Head of caudate nucleus (tissue), 42 donors: ENCODE measurements around the gene FAM234B.
A peak's percentile ranks its signal among the peaks of the same experiment; 100 is the strongest.
"Not testable (repeated sequence)": the region's sequence is repeated elsewhere in the genome, so short reads cannot be mapped to it uniquely, and the experiment has no call there.

Experiments
- DNase-seq, 42 donors: peaks; one replicate each; pipeline versions ENCODE4 v3.0.0 to v3.0.0-alpha.2; 2020 to 2021; ENCODE audit warnings: mixed read lengths in 7 of 42
- intact Hi-C: fragments of 100-400 bp; cut with DNase I; formaldehyde crosslinking; loops from one replicate; pipeline ENCODE4 v1.15.0; 2022

The FAM234B gene

GRCh38 chr12:13044906-13045299 is 722 bp downstream of the FAM234B start:
- intact Hi-C loops, result loop anchor here (5.0 kb wide), 1 partner anchor 43 kb away; the partner anchor contains the start of gene HEBP1
- DNase-seq, result no peak

DNA sequence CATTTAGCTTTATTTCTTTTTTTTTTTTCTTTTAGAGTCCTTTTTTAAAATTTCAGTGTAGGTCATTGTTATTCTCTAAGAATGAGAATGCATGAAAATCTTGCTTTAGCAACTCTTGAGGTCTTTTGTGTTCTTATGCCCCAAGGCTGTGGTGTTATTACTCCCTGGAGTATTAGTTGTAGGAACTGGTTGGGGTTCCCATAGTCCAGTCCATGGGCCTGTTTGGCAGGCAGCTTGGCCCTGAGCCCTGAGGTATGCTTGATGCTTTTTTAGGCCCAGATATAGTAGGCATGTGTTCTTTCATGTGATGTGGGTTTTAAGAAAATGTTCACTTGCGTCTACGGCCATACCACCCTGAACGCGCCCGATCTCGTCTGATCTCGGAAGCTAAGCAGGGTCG is 1.6 kb downstream of the FAM234B start:
- intact Hi-C loops, result no loop called here
- no peak for DNase-seq

GRCh38 chr12:13046964-13047363 is 2.8 kb downstream of the FAM234B start:
- intact Hi-C loops, result no loop called here
- no peak for DNase-seq

DNA sequence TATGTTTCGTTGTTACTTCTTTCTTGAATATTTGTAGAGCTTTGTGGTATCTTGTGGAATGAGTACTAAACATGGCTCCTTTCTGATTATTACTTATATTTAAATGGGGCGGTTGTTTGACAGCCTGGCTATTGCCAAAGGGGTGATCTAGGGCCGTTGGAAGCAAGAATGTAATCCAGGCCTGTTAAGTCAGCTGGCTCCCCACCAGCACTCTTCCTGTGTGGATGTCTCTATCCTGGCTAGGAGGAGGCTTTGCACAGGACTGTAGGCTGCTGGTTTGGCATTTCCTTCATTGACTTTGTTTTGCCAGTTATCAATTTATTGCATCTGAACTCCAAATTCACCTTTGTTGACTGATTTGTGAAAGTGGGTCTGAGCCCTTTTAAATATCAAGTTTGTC is 5.6 kb downstream of the FAM234B start:
- DNase-seq, result peak in 1 of 42 donors; percentile 40
- intact Hi-C loops, result no loop called here

- intact Hi-C loops, result no loop called here
These were observed 8.2 kb downstream of the FAM234B start for GRCh38 chr12:13052421-13052820.

DNA sequence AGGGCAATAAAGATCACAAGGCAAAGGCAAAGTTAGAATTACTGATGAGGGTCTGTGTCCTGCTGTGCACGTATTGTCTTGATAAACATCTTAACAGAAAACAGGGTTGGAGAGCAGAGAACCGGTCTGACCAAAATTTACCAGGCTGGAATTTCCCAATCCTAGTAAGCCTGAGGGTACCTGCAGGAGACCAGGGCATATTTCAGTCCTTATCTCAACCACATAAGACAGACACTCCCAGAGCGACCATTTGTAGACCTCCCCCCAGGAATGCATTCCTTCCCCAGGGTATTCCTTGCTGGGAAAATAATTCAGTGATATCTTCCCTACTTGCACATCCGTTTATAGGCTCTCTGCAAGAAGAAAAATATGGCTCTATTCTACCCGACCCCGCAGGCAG is 9.4 kb downstream of the FAM234B start:
- intact Hi-C loops, result not testable (repeated sequence)
- peak in 1 of 42 donors; percentile 4 for DNase-seq

More at GRCh38 chr12:13052421-13052820, 8.2 kb downstream of the FAM234B start:
- no peak for DNase-seq

DNA sequence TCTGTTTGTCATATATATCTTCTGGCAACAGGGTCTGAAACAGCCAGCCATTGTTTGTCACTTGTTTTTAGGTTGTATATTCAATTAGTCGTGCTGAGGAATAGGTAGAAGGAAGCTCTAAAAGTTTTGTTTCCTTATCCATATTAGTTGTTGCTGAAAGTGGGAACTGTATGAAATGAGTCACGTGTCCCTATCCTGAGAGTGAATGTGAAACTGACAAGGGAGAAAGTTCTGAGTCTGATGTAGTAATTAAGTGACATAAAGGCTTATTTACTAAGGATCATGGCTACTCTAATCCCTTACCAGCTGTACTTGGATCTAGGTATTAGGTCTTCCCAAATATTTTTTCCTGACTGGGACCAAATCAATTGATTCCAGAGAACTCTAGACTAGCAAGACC is 16.4 kb downstream of the FAM234B start:
- intact Hi-C loops, result no loop called here
- DNase-seq, result no peak

DNA sequence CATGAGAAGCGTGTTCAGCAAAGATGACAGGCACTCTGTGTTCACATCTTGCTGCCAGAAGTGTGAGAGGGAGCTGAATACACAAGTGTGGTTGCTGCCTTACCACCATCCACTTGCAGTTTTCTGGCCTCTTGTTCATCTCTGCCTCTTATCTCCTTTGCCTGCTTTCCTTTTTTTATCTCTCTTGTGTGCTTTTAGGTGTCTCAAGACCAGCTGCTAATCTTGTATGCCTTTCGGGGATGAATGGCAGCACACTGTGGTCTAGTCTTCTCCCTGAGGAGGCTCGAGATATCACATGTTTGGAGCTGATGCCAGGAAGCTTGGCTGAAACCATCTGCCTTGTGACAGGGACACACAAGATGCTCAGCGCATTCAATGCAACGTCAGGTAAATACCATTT is 17.2 kb downstream of the FAM234B start:
- intact Hi-C loops, result no loop called here
- no peak for DNase-seq

DNA sequence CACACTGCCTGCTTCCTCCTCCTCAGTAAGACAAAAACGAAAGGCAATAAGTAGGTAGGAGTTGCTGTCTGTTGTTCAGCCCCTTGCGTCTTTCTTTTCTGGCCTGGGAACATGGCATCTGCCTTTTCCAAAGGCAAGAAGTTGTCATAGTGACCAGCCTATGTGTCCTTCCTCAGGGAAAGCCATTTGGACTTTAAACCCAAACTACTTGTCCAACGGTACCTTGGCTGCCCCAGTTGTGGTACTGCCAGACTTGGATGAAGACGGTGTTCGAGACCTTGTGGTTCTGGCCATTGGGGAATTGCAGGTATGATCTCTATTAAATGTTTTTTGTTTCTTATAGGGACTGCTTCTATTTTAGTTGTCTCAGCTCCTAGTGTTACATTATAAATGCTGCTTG is 18.5 kb downstream of the FAM234B start:
- intact Hi-C loops, result no loop called here
- DNase-seq, result peak in 3 of 42 donors; percentile 14 to 37 (median 17)

DNA sequence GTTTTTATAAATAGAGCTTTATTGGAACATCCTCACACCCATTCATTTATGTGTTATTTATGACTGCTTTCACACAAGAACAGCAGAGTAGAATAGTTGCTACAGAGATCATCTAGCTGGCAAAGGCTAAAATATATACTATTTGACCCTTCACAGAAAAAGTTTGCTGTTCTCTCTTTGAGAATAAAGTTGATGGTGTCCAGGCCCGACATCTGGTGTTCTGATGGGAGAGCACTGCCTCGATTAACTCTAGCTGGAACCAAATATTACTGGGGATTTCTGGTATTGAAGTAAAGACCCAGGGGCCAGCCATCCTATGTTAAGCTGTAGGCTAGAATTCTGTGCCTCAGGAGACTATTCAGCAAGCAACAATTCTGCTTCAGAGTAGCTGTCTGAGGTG is 21.8 kb downstream of the FAM234B start:
- no peak for DNase-seq
- intact Hi-C loops, result no loop called here

- intact Hi-C loops, result no loop called here
These were observed 22.3 kb downstream of the FAM234B start for GRCh38 chr12:13066459-13066858.

DNA sequence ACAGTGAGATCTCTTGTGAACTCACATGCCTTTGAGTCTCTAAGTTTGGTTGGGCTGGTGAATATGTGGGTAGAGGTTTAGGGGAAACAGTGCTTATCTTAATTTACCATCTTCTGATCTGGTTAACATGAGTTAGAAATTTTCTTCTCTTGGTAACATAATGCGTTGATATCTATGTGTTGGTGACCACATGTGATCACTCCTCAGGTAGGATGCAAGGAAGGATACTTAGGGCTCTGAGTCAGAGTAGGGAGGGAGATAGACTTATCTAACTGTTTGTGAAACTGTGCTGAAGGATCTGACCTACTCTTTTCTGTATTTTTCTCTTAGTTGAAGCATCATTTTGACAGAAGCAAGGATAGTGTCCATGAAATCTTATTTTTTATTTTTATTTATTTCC is 23.1 kb downstream of the FAM234B start:
- DNase-seq, result no peak
- intact Hi-C loops, result no loop called here

More at GRCh38 chr12:13066459-13066858, 22.3 kb downstream of the FAM234B start:
- DNase-seq, result no peak

DNA sequence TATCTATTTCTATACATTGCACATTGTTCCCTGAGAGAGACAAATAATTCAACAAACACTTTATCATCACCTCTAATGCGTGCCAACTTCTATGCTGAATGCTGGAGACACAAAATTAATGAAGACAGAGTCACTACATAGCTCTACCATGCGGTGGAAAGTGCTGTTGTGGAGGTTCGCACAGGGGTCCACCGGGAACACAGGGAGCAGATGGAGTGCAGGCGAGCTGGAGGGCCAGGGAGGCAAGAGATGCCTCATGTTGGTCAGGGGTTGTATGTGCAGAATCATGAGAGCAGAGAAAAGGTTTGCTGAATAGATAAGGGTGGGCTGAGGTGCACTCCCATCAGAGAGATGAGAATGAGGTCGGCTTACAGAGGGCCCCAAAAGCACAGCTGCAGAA is 25.2 kb downstream of the FAM234B start:
- intact Hi-C loops, result no loop called here
- no peak for DNase-seq

GRCh38 chr12:13071305-13072280 is 27.4 kb downstream of the FAM234B start:
- no peak for DNase-seq
- intact Hi-C loops, result no loop called here

DNA sequence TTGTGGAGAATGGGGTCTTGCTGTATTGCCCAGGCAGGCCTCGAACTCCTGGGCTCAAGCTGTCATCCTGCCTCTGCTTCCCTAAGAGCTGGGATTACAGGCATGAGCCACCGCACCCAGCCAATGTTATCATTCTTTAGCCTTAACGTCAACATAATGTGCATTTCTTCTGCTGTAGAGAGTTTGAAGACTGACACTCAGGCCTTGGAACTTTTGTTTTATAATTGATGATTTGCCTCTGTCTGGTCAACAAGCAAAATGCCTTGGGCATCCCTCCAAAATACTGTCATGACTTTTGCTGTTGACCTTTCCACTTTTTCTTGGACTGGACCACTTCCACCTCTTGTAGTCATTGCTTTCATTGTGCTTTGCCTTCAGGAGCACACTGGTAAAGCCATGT is 29.0 kb downstream of the FAM234B start:
- intact Hi-C loops, result no loop called here
- no peak for DNase-seq

DNA sequence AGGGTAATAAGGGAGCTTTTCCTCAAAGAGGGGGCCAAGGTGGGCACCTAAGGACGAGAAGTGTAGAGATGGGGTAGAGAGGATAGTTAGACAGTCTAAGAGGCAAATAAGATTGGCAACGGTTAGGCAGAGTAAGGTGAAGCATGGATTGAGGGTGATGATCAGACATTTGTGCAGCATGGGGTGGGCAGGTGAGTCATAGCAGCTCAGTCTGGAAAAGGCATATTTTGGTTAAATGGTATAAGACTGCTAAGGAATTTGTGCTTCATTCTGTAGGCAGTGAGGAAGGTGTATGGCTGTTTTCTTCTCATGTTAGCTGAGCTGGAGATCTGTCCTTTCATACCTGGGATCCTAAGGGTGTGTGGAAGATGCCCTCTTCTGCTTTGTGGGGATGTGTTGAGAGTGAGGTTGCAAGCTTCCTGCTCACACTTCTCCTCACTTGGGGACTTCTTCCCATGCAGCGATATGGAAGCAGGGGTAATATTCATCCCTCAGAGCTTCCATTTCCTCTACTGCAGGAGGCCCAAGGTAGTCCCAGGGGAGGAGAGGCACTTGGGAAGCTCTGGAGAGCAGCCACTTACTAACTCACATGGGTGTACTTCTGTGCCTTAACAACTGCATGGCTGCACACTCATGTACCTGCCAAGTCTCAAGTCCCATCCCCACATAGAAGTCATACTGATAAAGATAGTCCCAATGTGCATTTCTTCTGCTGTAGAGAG is 30.4 kb downstream of the FAM234B start:
- intact Hi-C loops, result no loop called here
- peak in 17 of 42 donors; percentile 7 to 71 (median 38) for DNase-seq

GRCh38 chr12:13075118-13075480 is 30.9 kb downstream of the FAM234B start:
- intact Hi-C loops, result no loop called here
- no peak for DNase-seq

DNA sequence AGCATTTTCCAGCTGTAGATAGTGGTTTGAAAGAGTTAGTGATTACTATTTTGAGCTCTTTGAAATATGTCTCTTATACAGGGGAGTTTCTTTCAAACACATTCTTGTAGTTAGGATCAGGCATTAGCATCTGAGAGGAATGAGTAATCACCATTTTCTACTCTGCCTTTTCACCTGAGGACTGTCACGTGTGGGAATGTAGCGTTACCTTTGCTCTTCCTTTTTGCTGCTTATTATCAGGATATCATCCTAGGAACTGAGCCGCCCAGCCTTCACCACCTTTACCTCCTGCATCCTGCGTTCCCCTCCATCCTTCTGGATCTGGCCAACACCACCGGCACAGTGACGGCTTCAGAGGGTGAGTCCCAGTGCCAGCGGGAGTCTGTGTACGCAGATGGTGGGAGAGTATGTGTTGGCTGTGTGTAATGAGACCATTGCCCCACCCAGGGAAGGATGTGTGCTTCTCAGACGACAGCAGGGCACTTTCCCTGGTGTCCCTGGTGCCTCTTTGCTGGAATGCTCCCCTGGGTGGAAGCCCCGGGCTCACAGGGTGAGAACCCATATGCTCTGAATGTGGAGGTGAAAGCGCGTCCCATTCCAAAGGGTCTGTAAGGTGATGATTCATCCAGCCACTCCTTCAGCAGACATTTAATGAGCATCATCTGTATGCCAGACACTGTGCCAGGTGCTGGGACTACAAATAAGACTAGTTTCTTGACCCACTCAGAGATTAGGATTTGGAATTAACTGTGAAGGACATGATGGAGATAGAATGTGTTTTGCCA is 31.8 kb downstream of the FAM234B start:
- intact Hi-C loops, result no loop called here
- DNase-seq, result no peak

DNA sequence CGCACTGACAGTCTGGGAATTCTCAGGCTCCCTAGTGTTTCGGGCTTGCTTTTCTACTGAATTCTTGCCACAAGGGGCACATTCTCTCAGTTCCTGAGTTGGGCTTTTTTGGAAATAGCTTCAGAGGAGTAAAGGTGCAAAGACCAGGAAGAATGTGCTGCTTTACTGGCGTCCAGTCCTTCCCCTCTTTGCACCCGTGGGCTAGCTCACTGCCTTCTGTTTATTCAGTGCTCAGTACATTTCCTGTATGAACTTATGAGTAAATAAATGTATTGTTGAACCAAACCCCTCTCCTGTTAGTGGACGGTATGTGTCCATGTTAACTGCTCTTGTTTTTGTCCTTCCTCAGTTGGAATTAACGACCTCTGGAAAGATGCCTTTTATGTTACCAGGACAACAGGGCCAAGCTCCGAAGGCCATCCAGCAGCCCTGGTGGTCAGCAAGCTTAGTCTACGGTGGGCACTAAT is 35.3 kb downstream of the FAM234B start:
- intact Hi-C loops, result no loop called here
- peak in 1 of 42 donors; percentile 19 for DNase-seq
